Measurements from ENCODE around the gene CDH22.

CDH22 gene

DNA sequence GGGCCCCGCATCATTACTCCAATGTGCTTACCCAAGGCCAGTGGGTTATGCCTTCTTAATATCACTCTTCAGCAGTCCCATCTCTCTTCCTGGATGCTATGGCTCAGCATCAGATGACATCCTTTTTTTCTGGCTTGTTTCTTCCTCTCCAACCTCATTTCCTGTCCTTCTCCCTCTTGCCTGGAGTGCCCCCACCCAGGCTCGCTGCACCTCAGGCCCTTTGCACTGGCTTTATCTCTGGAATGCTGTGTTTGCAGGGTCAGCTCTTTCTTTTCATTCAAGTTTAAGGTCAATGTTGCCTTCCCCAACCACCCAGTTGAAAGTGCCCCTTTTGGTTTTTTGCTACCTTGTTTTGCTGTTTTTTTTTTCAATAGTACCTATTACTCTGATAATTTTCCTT lies 153.5 kb downstream of the CDH22 start:
- Histone ChIP-seq H3K4me1 (ENCODE audit: control insufficient read depth in 1 of 2, insufficient read depth in 2 of 2, low read length in 2 of 2) (no peaks in the 10 kb centered on the region), H3K27me3 (ENCODE audit: control insufficient read depth in 1 of 2, insufficient read depth in 2 of 2, low read length in 2 of 2) (peaks cover 12 to 13% of the 10 kb centered on the region in 2 donors), H3K9me3 (ENCODE audit: control insufficient read depth in 1 of 2, low read length in 2 of 2) (no peaks in the 10 kb centered on the region), H3K4me3 (ENCODE audit: low read depth in 1 of 2, low read length in 2 of 2) (no peak overlapping the region), H3K27ac (ENCODE audit: low read depth, low read length) (no peak overlapping the region), H3K36me3 (ENCODE audit: control insufficient read depth in 1 of 2, insufficient read depth in 2 of 2, low read length in 2 of 2) (no peaks in the 10 kb centered on the region), H3K9ac (ENCODE audit: low read depth in 1 of 2, low read length in 2 of 2) (no peak overlapping the region)

DNA sequence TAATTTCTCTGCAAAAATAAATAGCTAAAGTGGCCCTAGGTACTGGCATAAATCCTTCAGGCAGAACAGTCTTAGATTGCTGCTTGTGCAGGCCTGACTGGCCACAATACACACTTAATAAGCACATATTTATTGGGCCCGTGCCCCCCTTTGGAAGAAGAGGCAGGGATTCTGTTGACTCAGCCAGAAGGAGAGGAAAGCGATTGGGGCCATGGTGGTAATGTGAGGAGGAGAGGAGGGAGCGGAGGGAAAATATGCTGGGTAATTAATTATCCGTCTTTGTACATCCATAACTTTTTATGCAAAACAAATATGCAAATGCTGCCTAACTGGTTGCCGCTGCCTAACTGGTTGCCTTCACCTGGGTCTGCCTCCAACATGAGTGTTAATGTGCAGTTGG lies 154.0 kb downstream of the CDH22 start:
- H3K9ac ChIP-seq (ENCODE audit: low read depth in 1 of 2, low read length in 2 of 2): no peak overlapping the region
- no peak overlapping the region for H3K27ac ChIP-seq (ENCODE audit: low read depth, low read length)
- H3K9me3 ChIP-seq (ENCODE audit: control insufficient read depth in 1 of 2, low read length in 2 of 2): no peaks in the 10 kb centered on the region
- H3K4me1 ChIP-seq (ENCODE audit: control insufficient read depth in 1 of 2, insufficient read depth in 2 of 2, low read length in 2 of 2): no peaks in the 10 kb centered on the region
- peaks cover 12 to 13% of the 10 kb centered on the region in 2 donors for H3K27me3 ChIP-seq (ENCODE audit: control insufficient read depth in 1 of 2, insufficient read depth in 2 of 2, low read length in 2 of 2)
- H3K36me3 ChIP-seq (ENCODE audit: control insufficient read depth in 1 of 2, insufficient read depth in 2 of 2, low read length in 2 of 2): no peaks in the 10 kb centered on the region
- H3K4me3 ChIP-seq (ENCODE audit: low read depth in 1 of 2, low read length in 2 of 2): no peak overlapping the region

DNA sequence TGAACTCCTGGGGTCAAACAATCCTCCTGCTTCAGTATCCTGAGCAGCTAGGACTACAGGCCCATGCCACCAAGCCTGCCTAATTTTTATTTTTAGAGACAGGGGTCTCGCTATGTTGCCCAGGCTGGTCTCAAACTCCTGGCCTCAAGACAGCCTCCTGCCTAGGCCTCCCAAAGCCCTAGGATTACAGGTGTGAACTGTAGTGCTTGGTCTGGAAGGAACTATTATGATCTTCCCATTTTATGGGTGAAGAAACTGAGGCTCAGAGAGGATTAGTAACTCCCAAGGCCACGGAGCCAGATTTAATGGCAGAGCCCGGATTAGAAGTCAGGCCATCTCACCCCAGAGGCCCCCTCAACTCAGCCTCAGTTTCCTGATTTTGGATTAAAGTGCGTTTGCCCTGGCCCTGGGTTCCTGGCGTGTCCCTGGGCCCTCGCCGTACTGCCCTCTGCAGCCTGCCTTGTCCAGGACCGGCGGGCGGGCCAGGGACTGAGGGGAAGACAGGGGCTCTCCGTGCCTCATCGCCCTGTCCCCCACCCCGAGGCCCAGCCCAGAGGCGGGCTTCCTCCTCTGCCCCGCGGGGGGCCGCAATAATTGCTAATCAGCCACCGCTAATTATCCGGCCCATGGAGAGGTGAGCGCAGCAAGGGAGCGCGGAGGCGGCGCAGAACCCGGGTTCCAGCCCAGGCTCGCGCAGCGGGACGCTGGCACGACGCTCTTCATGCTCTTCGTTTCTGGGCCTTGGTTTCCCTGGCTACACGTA lies 155.3 kb downstream of the CDH22 start:
- no peak overlapping the region for H3K4me3 ChIP-seq (ENCODE audit: low read depth in 1 of 2, low read length in 2 of 2)
- no peaks in the 10 kb centered on the region for H3K9me3 ChIP-seq (ENCODE audit: control insufficient read depth in 1 of 2, low read length in 2 of 2)
- no peak overlapping the region for H3K27ac ChIP-seq (ENCODE audit: low read depth, low read length)
- no peaks in the 10 kb centered on the region for H3K4me1 ChIP-seq (ENCODE audit: control insufficient read depth in 1 of 2, insufficient read depth in 2 of 2, low read length in 2 of 2)
- H3K27me3 ChIP-seq (ENCODE audit: control insufficient read depth in 1 of 2, insufficient read depth in 2 of 2, low read length in 2 of 2): peaks cover 8 to 10% of the 10 kb centered on the region in 2 donors
- no peaks in the 10 kb centered on the region for H3K36me3 ChIP-seq (ENCODE audit: control insufficient read depth in 1 of 2, insufficient read depth in 2 of 2, low read length in 2 of 2)
- H3K9ac ChIP-seq (ENCODE audit: low read depth in 1 of 2, low read length in 2 of 2): no peak overlapping the region

DNA sequence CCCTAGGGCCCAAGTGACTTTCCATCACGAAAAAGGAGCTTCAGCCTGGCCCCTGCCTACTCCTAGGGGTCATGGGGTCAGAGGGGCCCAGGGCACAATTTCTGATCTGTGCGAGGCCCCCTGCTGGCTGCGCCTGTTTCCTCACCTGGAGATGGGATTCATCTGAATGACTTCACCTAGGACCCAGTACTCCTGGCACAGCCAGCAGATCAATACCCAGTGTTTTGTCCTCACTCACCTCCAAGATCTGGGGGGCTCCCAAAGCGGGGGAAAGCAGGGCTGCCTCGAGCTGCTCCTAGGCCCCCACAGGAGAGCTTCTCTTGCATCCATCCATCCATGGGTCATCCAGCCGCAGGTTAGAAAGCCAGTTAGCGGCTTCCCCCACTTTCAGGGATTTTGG lies 156.4 kb downstream of the CDH22 start:
- H3K4me1 ChIP-seq (ENCODE audit: control insufficient read depth in 1 of 2, insufficient read depth in 2 of 2, low read length in 2 of 2): no peaks in the 10 kb centered on the region
- no peak overlapping the region for H3K27ac ChIP-seq (ENCODE audit: low read depth, low read length)
- no peak overlapping the region for H3K4me3 ChIP-seq (ENCODE audit: low read depth in 1 of 2, low read length in 2 of 2)
- H3K27me3 ChIP-seq (ENCODE audit: control insufficient read depth in 1 of 2, insufficient read depth in 2 of 2, low read length in 2 of 2): peaks cover 0 to 8% of the 10 kb centered on the region in 2 donors
- no peaks in the 10 kb centered on the region for H3K9me3 ChIP-seq (ENCODE audit: control insufficient read depth in 1 of 2, low read length in 2 of 2)
- H3K9ac ChIP-seq (ENCODE audit: low read depth in 1 of 2, low read length in 2 of 2): no peak overlapping the region
- no peaks in the 10 kb centered on the region for H3K36me3 ChIP-seq (ENCODE audit: control insufficient read depth in 1 of 2, insufficient read depth in 2 of 2, low read length in 2 of 2)

DNA sequence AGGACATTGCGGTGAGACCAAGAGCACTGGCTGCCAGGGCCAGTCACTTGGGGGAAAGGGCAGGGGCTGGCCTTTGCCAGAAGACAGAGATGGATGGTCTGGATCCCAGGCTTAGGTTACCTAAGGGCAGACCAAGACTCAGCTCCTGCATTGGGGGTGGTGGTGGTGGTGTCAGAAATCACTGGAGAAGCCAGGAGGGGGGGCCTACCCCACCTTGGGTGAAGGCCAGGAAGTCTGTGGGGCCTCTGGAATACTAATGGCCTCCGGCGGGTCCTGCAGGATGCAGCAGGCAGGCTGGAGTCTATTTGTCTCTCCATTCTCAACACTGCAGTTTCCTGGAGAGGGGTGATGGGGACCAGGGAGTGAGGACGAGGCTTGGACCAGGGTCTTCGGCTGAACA lies 157.4 kb downstream of the CDH22 start:
- peaks cover 0 to 7% of the 10 kb centered on the region in 2 donors for H3K27me3 ChIP-seq (ENCODE audit: control insufficient read depth in 1 of 2, insufficient read depth in 2 of 2, low read length in 2 of 2)
- no peaks in the 10 kb centered on the region for H3K9me3 ChIP-seq (ENCODE audit: control insufficient read depth in 1 of 2, low read length in 2 of 2)
- no peaks in the 10 kb centered on the region for H3K36me3 ChIP-seq (ENCODE audit: control insufficient read depth in 1 of 2, insufficient read depth in 2 of 2, low read length in 2 of 2)

DNA sequence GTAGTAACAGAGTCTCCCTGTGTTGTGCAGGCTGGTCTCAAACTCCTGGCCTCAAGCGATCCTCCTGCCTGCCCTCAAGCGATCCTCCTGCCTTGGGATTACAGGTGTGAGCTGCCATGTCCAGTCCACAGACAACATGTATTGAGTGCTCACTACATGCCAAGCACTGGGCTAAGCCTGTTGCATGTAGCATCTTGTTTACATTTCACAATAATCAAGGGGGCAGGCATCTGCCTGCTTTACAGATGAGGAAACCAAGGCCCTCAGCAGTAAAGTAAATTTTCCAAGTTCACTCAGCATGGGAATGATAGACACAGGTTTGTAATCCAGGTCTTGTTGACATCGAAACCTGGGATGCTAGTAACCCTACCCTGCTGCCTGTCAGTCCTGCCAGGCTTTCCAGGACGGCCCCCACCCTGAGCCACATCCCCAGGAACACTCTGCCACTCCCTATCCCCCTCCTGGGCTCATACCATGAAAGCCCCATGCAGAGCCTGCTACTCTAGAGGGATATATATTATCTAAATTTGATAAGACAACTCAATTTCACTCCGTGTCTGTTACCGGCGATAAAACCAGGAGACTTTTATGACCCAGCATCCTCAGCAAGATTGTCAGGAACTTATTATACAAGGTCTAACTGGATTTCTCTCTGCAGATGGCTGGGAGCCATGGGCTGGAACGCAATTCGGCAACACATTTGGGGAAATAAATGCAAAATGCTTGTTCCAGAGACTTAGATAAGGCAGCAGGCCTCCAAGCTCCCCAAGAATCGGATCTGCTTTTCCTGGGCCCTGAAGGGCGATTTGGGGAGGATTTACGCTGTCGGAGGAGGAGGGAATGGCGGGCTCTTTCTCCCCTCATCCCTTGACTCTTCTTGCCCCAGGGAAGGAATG lies 159.7 kb downstream of the CDH22 start:
- Histone ChIP-seq H3K4me3 (ENCODE audit: low read depth in 1 of 2, low read length in 2 of 2) (no peak overlapping the region), H3K27me3 (ENCODE audit: control insufficient read depth in 1 of 2, insufficient read depth in 2 of 2, low read length in 2 of 2) (peaks cover 0 to 9% of the 10 kb centered on the region in 2 donors), H3K9ac (ENCODE audit: low read depth in 1 of 2, low read length in 2 of 2) (no peak overlapping the region), H3K36me3 (ENCODE audit: control insufficient read depth in 1 of 2, insufficient read depth in 2 of 2, low read length in 2 of 2) (no peaks in the 10 kb centered on the region), H3K4me1 (ENCODE audit: control insufficient read depth in 1 of 2, insufficient read depth in 2 of 2, low read length in 2 of 2) (no peaks in the 10 kb centered on the region), H3K27ac (ENCODE audit: low read depth, low read length) (no peak overlapping the region), H3K9me3 (ENCODE audit: control insufficient read depth in 1 of 2, low read length in 2 of 2) (no peaks in the 10 kb centered on the region)

More for the DNA sequence above, 157.4 kb downstream of the CDH22 start:
- no peak overlapping the region for H3K4me3 ChIP-seq (ENCODE audit: low read depth in 1 of 2, low read length in 2 of 2)
- no peak overlapping the region for H3K9ac ChIP-seq (ENCODE audit: low read depth in 1 of 2, low read length in 2 of 2)
- H3K27ac ChIP-seq (ENCODE audit: low read depth, low read length): no peak overlapping the region
- no peaks in the 10 kb centered on the region for H3K4me1 ChIP-seq (ENCODE audit: control insufficient read depth in 1 of 2, insufficient read depth in 2 of 2, low read length in 2 of 2)

DNA sequence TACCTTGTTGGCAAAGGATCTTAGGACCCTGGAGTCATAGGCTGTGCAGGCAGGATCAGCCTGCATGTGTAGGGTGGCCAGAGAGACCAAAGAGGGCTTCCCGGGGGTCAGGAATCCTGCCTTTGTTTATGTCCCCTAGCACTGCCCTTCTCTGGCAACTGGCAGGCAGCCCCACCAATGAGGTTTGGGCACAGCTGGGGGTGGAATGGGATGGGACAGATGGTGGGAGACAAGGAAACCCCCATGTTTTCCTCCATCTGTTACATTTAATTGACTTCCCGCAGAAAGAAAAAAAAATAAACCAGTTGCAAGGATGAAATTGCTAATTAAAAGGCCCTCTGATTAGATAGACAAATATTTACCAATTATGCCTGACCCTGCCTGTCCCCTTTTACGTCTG lies 162.6 kb downstream of the CDH22 start:
- Histone ChIP-seq H3K27me3 (ENCODE audit: control insufficient read depth in 1 of 2, insufficient read depth in 2 of 2, low read length in 2 of 2) (peaks cover 4 to 9% of the 10 kb centered on the region in 2 donors), H3K4me3 (ENCODE audit: low read depth in 1 of 2, low read length in 2 of 2) (no peak overlapping the region), H3K27ac (ENCODE audit: low read depth, low read length) (no peak overlapping the region), H3K4me1 (ENCODE audit: control insufficient read depth in 1 of 2, insufficient read depth in 2 of 2, low read length in 2 of 2) (no peaks in the 10 kb centered on the region), H3K9ac (ENCODE audit: low read depth in 1 of 2, low read length in 2 of 2) (no peak overlapping the region), H3K36me3 (ENCODE audit: control insufficient read depth in 1 of 2, insufficient read depth in 2 of 2, low read length in 2 of 2) (no peaks in the 10 kb centered on the region), H3K9me3 (ENCODE audit: control insufficient read depth in 1 of 2, low read length in 2 of 2) (no peaks in the 10 kb centered on the region)

DNA sequence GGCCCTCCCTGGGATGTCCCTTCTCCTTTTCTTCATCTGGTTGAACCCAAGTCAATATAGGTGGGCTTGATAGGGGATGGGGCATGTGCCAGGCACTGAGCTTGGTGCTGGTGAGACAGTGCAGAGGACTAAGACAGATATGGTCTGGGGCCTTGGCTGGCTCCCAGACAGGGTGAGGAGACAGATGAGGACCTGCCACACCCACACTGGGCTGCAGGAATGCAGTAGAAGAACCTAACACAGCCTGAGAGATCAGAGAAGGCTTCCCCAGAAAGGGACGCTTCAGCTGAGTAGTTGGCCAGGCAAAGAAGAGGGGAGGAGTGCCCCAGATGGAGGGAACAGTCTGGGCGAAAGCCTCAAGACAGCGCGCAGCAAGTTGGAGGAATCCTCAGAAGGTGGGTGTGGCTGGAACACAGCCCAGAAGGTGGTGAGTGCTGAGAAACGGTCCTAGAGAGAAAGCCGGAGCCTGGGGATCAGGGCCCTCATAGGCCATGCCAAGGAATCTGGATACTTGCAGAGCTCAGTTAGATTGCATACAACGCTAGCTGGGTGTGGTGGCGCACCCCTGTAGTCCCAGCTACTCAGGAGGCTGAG lies 163.8 kb downstream of the CDH22 start:
- no peak overlapping the region for H3K4me3 ChIP-seq (ENCODE audit: low read depth in 1 of 2, low read length in 2 of 2)
- H3K4me1 ChIP-seq (ENCODE audit: control insufficient read depth in 1 of 2, insufficient read depth in 2 of 2, low read length in 2 of 2): no peaks in the 10 kb centered on the region
- H3K27me3 ChIP-seq (ENCODE audit: control insufficient read depth in 1 of 2, insufficient read depth in 2 of 2, low read length in 2 of 2): peaks cover 6 to 9% of the 10 kb centered on the region in 2 donors
- no peak overlapping the region for H3K27ac ChIP-seq (ENCODE audit: low read depth, low read length)
- no peaks in the 10 kb centered on the region for H3K9me3 ChIP-seq (ENCODE audit: control insufficient read depth in 1 of 2, low read length in 2 of 2)
- no peaks in the 10 kb centered on the region for H3K36me3 ChIP-seq (ENCODE audit: control insufficient read depth in 1 of 2, insufficient read depth in 2 of 2, low read length in 2 of 2)
- no peak overlapping the region for H3K9ac ChIP-seq (ENCODE audit: low read depth in 1 of 2, low read length in 2 of 2)

DNA sequence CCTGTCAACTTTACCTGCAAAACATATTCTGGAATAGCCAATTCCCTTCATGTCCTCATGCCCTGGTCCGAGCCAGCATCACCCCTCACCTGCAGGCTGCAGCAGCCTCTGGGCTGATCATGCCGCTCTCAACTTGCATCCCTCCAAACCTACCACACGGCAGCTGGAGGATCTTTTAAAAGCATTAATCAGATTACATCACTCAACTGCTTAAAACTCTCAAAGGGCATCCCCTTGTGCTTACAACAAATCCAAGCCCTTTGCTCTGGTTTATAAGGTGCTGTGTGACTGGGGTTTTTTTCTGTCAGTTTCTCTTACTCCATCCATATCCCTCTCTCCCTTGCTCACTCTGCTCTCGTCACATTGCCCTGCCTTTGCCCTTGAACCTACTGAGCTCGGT lies 166.2 kb downstream of the CDH22 start:
- peaks cover 12 to 14% of the 10 kb centered on the region in 2 donors for H3K27me3 ChIP-seq (ENCODE audit: control insufficient read depth in 1 of 2, insufficient read depth in 2 of 2, low read length in 2 of 2)
- H3K36me3 ChIP-seq (ENCODE audit: control insufficient read depth in 1 of 2, insufficient read depth in 2 of 2, low read length in 2 of 2): no peaks in the 10 kb centered on the region
- no peak overlapping the region for H3K27ac ChIP-seq (ENCODE audit: low read depth, low read length)
- H3K9ac ChIP-seq (ENCODE audit: low read depth in 1 of 2, low read length in 2 of 2): no peak overlapping the region
- no peak overlapping the region for H3K4me3 ChIP-seq (ENCODE audit: low read depth in 1 of 2, low read length in 2 of 2)
- no peaks in the 10 kb centered on the region for H3K4me1 ChIP-seq (ENCODE audit: control insufficient read depth in 1 of 2, insufficient read depth in 2 of 2, low read length in 2 of 2)
- no peaks in the 10 kb centered on the region for H3K9me3 ChIP-seq (ENCODE audit: control insufficient read depth in 1 of 2, low read length in 2 of 2)

DNA sequence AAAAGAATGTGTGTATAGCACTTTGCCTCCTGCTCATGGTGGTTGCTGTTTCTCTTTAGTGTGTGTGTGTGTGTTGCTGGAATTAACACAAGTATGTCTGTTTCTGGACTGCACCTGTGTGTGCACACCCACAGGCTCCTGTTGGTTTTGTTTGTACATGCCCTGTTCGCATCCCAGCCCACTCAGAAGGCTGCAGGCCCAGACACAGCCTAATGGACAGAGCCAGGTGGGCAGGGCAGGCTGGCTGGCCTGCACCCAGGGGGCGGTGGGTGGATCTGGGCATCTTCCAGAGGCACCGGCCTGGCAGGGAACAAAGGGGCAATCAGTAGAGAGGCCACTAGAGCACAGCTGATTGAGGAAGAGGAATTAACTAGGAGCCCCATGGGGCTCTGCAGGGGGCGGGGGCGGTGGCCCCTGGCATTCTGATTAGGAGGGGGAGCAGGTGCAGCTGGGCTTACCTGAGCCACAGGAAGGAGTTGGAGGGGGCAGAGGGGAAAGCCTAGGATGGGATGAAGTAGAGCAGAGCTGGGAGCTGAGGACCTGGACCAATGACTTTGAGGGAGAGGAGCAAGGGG lies 168.3 kb downstream of the CDH22 start:
- H3K4me3 ChIP-seq (ENCODE audit: low read depth in 1 of 2, low read length in 2 of 2): no peak overlapping the region
- H3K9ac ChIP-seq (ENCODE audit: low read depth in 1 of 2, low read length in 2 of 2): no peak overlapping the region
- peaks cover 12 to 25% of the 10 kb centered on the region in 2 donors for H3K27me3 ChIP-seq (ENCODE audit: control insufficient read depth in 1 of 2, insufficient read depth in 2 of 2, low read length in 2 of 2)
- no peak overlapping the region for H3K27ac ChIP-seq (ENCODE audit: low read depth, low read length)
- H3K36me3 ChIP-seq (ENCODE audit: control insufficient read depth in 1 of 2, insufficient read depth in 2 of 2, low read length in 2 of 2): no peaks in the 10 kb centered on the region
- no peaks in the 10 kb centered on the region for H3K9me3 ChIP-seq (ENCODE audit: control insufficient read depth in 1 of 2, low read length in 2 of 2)
- H3K4me1 ChIP-seq (ENCODE audit: control insufficient read depth in 1 of 2, insufficient read depth in 2 of 2, low read length in 2 of 2): no peaks in the 10 kb centered on the region
